Suprapubic skin (tissue), 3 donors: ENCODE results near the gene VAMP7.

Experiments
- POLR2A ChIP-seq, 2 donors: fragments of 450-650 bp; IDR thresholded peaks; one replicate each; pipeline ENCODE4 v1.6.1; 2017; ENCODE audit warnings: antibody characterized with exemption in 2 of 2, mild to moderate bottlenecking in 2 of 2, moderate library complexity in 2 of 2
- TF ChIP-seq, protein P1 (sequence below), 2 donors: fragments of 200-600 bp in 1 of 2; fragments of 450-650 bp in 1 of 2; sonication (generic) in 1 of 2; IDR thresholded peaks; one replicate each; pipeline ENCODE4 v1.5.1; 2016 to 2019; ENCODE audit warnings: antibody characterized with exemption in 2 of 2, mild to moderate bottlenecking in 1 of 2, moderate library complexity in 1 of 2

DNA sequence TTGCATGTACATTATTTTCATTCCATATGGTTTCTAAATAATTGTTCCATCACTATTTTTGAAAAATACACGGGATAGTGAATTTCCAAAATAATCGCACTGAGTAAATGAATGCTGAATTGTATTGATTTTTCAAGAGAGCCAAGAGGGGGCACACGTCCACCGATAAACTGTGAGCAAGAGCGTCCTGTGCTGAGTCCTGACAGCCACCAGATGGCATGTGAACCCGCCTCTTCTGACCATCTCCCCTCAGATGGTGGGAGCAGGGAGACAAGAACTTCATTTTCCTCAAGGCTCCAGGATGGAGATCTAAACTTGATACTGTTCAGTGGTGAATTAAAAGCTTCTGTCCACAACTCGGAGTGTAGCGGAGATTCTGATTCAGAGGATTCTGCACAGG is 85.7 kb downstream of the VAMP7 start:
- TF ChIP-seq, protein P1, sequence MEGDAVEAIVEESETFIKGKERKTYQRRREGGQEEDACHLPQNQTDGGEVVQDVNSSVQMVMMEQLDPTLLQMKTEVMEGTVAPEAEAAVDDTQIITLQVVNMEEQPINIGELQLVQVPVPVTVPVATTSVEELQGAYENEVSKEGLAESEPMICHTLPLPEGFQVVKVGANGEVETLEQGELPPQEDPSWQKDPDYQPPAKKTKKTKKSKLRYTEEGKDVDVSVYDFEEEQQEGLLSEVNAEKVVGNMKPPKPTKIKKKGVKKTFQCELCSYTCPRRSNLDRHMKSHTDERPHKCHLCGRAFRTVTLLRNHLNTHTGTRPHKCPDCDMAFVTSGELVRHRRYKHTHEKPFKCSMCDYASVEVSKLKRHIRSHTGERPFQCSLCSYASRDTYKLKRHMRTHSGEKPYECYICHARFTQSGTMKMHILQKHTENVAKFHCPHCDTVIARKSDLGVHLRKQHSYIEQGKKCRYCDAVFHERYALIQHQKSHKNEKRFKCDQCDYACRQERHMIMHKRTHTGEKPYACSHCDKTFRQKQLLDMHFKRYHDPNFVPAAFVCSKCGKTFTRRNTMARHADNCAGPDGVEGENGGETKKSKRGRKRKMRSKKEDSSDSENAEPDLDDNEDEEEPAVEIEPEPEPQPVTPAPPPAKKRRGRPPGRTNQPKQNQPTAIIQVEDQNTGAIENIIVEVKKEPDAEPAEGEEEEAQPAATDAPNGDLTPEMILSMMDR (IDR thresholded peaks at IDR 0.05), result peak in 1 of 2 donors; percentile 10
- no peak for TF ChIP-seq POLR2A (IDR thresholded peaks at IDR 0.05)
